Osteocyte (in vitro differentiated cells): ENCODE results near the gene TMEM186. TPM values are rescaled to one million over a fixed set of nuclear protein-coding genes. Genes with fewer than 3 reads are reported as not detected.

Experiments
- DNase-seq: peaks from one replicate; pipeline ENCODE4 v3.0.0; 2021; ENCODE audit warnings: mixed read lengths; ENCODE audit not compliant: unreplicated experiment; ENCODE audit errors: extremely low spot score
- H3K27ac Mint-ChIP-seq: one replicate; pipeline ENCODE4 v1.8.0; 2021; ENCODE audit warnings: mild to moderate bottlenecking, mixed read lengths; ENCODE audit not compliant: unreplicated experiment
- H3K27me3 Mint-ChIP-seq: one replicate; pipeline ENCODE4 v1.8.0; 2021; ENCODE audit warnings: mixed read lengths; ENCODE audit not compliant: unreplicated experiment
- H3K36me3 Mint-ChIP-seq: one replicate; pipeline ENCODE4 v1.8.0; 2021; ENCODE audit warnings: mixed read lengths; ENCODE audit not compliant: unreplicated experiment
- H3K4me1 Mint-ChIP-seq: one replicate; pipeline ENCODE4 v1.8.0; 2021; ENCODE audit warnings: mixed read lengths; ENCODE audit not compliant: unreplicated experiment
- H3K4me3 Mint-ChIP-seq: one replicate; pipeline ENCODE4 v1.8.0; 2021; ENCODE audit warnings: mild to moderate bottlenecking, moderate library complexity, mixed read lengths; ENCODE audit not compliant: unreplicated experiment
- H3K9me3 Mint-ChIP-seq: one replicate; pipeline ENCODE4 v1.8.0; 2021; ENCODE audit warnings: mixed read lengths; ENCODE audit not compliant: unreplicated experiment
- total RNA-seq: library from RNA; stranded (reverse); gene quantifications from 2 replicates; pipeline ENCODE4 v1.2.1, GENCODE V29; 2021
- TF ChIP-seq, protein P1 (sequence below): fragments of 200-600 bp; sonication (generic); IDR thresholded peaks from 2 replicates; pipeline ENCODE4 v1.5.0; 2021; ENCODE audit warnings: antibody characterized with exemption, mild to moderate bottlenecking, moderate library complexity

TMEM186 gene
- total RNA-seq, 1 donor from 2014 or later = 12.1 TPM

DNA sequence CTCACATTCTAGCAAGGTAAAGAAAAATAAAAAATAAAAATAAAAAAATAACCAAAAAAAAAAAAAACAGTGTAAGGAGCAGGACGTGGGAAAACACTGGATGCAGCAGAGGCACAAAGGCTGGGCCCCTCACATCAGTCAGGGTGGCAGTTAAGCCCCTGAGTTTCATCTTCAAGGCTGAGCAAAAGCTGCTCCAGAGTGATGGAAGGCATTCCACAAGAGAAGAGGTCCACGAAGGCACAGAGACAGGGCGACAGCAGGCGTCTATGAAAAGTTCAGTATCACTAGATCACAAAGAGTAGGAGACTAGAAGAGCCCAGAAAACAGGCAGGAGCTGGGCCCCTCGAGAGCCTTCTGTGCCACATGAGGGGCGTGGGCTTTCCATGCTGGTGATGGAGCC is 12.0 kb downstream of the TMEM186 start:
- TF ChIP-seq, protein P1, sequence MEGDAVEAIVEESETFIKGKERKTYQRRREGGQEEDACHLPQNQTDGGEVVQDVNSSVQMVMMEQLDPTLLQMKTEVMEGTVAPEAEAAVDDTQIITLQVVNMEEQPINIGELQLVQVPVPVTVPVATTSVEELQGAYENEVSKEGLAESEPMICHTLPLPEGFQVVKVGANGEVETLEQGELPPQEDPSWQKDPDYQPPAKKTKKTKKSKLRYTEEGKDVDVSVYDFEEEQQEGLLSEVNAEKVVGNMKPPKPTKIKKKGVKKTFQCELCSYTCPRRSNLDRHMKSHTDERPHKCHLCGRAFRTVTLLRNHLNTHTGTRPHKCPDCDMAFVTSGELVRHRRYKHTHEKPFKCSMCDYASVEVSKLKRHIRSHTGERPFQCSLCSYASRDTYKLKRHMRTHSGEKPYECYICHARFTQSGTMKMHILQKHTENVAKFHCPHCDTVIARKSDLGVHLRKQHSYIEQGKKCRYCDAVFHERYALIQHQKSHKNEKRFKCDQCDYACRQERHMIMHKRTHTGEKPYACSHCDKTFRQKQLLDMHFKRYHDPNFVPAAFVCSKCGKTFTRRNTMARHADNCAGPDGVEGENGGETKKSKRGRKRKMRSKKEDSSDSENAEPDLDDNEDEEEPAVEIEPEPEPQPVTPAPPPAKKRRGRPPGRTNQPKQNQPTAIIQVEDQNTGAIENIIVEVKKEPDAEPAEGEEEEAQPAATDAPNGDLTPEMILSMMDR = no peak
- no peaks in the 10 kb centered on the region for H3K4me1 Mint-ChIP-seq
- H3K9me3 Mint-ChIP-seq = no peaks in the 10 kb centered on the region
- H3K27ac Mint-ChIP-seq = no peak overlapping the region
- H3K4me3 Mint-ChIP-seq = no peak overlapping the region
- peaks cover 2% of the 10 kb centered on the region for H3K27me3 Mint-ChIP-seq
- no peak for DNase-seq
- H3K36me3 Mint-ChIP-seq = no peaks in the 10 kb centered on the region

DNA sequence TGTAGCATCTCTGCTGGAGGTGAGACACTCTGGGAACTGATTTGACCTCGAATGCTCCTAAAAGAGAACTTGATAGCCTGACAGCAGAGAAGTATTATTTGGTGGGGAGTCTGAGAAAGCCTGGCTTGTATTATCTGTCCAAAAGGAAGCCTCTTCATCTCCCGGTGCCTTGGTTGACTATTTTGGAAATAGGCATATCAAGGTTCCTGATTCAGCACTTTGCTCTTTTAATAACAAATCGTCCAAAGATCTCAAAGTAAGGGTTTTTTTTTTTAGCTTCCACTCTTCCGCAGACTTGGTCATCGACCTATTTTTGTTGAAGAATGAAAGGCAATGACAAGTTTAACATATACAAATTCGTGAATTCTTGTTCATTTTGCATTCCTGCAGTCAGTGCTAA is 14.8 kb downstream of the TMEM186 start:
- Mint-ChIP-seq H3K36me3 (no peaks in the 10 kb centered on the region), H3K9me3 (no peaks in the 10 kb centered on the region), H3K27ac (no peak overlapping the region), H3K27me3 (peaks cover 2% of the 10 kb centered on the region), H3K4me3 (no peak overlapping the region), H3K4me1 (no peaks in the 10 kb centered on the region)
- DNase-seq = no peak
- TF ChIP-seq, protein P1 = no peak

DNA sequence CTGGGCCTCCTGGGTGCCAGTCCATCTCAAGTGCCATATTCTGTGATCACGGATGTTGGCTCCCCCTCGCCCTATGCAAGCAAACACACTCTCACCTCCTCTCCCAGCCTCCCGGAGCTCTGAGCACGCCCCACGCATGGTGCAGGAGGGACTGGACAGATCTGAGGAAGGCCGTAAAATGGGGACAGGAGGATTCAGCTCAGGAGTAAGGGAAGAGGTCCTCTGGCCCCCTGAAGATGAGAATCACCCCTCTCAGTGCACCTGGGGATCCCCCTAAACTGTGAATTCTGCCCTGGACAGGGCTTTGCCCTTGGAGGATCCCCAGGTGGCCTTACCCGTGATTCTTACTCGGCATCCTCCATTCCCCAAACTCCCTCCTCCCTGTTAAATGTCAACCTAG is 15.6 kb downstream of the TMEM186 start:
- Mint-ChIP-seq H3K36me3 (peaks cover 3% of the 10 kb centered on the region), H3K4me3 (no peak overlapping the region), H3K27me3 (peaks cover 2% of the 10 kb centered on the region), H3K9me3 (no peaks in the 10 kb centered on the region), H3K4me1 (no peaks in the 10 kb centered on the region), H3K27ac (no peak overlapping the region)
- no peak for DNase-seq
- TF ChIP-seq, protein P1 = no peak

DNA sequence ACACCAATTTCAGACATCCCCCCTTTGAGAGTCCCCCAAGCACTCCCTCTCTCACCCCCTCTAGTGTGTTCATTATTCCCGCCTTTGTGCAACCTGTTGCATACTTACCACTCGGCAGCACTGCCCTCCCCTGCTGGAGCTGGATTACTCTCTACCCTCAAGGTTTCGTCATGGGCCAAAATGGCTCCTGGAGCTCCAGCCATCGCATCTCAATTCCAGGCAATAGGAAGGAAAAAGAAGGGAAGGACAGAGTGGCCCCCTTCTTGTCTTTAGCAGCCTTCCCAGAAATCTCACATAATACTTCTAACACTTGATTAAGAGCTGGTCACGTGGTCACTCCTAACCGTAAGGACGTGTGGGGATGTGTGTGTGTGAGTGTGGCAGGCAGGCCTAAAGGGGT is 20.2 kb downstream of the TMEM186 start:
- TF ChIP-seq, protein P1 = no peak
- H3K36me3 Mint-ChIP-seq = peaks cover 3% of the 10 kb centered on the region
- H3K4me1 Mint-ChIP-seq = no peaks in the 10 kb centered on the region
- no peaks in the 10 kb centered on the region for H3K9me3 Mint-ChIP-seq
- H3K4me3 Mint-ChIP-seq = no peak overlapping the region
- no peaks in the 10 kb centered on the region for H3K27me3 Mint-ChIP-seq
- no peak overlapping the region for H3K27ac Mint-ChIP-seq
- no peak for DNase-seq

DNA sequence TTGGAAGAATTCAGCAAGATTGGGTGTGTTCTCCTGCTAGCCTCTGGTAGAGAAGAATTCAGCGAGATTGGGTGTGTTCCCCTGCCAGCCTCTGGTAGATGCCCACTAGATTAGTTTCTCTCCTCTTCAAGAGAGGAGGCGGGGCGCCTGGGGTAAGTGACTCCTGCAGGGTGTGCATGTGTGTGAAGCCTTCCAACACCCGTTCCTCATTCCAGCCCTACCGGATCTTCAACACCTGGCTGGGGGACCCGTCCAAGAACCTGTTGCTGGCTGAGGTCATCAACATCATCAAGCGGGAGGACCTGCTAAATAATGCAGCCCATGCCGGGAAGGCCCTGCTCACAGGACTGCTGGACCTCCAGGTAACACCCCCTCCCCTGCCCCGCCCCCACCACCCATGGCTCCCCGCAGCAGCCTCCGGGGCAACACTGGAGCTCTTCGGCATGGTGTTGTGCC is 21.3 kb downstream of the TMEM186 start:
- Mint-ChIP-seq H3K27me3 (no peaks in the 10 kb centered on the region), H3K4me1 (no peaks in the 10 kb centered on the region), H3K27ac (no peak overlapping the region), H3K4me3 (no peak overlapping the region), H3K9me3 (no peaks in the 10 kb centered on the region), H3K36me3 (peaks cover 3% of the 10 kb centered on the region)
- DNase-seq = no peak
- TF ChIP-seq, protein P1 = no peak
